Mammary epithelial cell (primary cell): ENCODE results near the gene THUMPD3.

Experiments
- CTCF ChIP-seq, 2 donors: IDR thresholded peaks in 1 of 2; conservative IDR thresholded peaks in 1 of 2; 2 replicates each; pipeline ENCODE4 v1.5.1; 2011 to 2012; ENCODE audit warnings: inconsistent platforms in 2 of 2, low read length in 2 of 2, mild to moderate bottlenecking in 2 of 2, control low read depth in 1 of 2, low read depth in 1 of 2; ENCODE audit not compliant: insufficient read depth in 1 of 2; ENCODE audit errors: extremely low read depth in 1 of 2
- EZH2 ChIP-seq: IDR thresholded peaks from 2 replicates; pipeline ENCODE4 v1.6.1; 2012; ENCODE audit warnings: low read length, inconsistent platforms, borderline replicate concordance

GRCh38 chr3:9361691-9362388, 1.0 kb upstream of the THUMPD3 start:
- TF ChIP-seq EZH2: no peak
- TF ChIP-seq CTCF (conservative IDR thresholded peaks at IDR 0.05 in 1 of 2, IDR thresholded peaks at IDR 0.05 in 1 of 2; ENCODE audit: extremely low read depth in 1 of 2, insufficient read depth in 1 of 2, low read depth in 1 of 2, low read length in 2 of 2): no peak
